CD4-positive, alpha-beta T cell treated with Interleukin-6 for 4 hours (primary cell): ENCODE measurements around the gene ERICH4.
"Not testable (repeated sequence)": the region's sequence is repeated elsewhere in the genome, so short reads cannot be mapped to it uniquely, and the experiment has no call there.

Source experiments
- DNase-seq: peaks from one replicate; pipeline ENCODE4 v3.0.0-alpha.2; 2020; ENCODE audit warnings: mixed read lengths

Gene ERICH4

DNA sequence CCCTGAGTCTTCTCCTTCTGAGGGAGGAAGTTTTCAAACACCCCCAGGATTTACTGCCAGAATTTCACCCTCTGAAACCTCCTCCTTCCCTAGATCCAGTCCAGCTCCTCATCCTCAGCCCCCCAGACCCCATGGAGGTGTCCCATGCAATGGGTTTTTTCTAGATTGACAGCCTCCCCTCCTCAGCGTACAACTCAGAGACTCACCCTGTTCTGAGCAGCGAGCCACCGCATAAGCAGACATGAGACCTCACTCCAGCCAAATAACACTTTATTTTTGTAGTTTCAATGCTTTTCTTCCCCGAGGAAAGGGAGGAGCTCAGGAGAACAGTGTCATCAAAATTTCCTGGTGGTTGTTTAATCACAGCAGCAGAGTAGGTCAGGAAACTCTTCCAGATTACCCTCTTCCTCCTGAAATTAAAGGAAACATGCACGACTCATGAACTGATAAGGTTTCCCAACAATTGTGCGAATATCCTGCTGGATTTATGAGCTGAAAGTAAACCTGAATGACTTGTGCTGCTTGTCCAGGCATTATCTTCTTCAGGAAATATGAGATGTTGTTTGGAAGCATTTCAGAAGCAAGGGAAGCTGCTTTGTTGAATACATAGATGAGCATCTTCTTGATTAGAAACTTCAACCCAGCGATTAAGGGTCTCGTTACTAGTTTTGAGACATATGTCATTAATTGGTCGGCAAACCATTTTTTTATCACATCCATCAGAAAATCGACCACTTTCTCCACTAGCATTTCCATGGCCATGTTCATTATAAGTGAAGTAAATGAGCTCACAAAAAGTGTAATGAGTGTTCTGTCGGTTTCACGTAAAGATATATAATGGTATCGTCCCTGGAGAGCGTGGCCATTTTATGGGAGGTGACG, 36.2 kb downstream of the ERICH4 start:
- DNase-seq: no peak

DNA sequence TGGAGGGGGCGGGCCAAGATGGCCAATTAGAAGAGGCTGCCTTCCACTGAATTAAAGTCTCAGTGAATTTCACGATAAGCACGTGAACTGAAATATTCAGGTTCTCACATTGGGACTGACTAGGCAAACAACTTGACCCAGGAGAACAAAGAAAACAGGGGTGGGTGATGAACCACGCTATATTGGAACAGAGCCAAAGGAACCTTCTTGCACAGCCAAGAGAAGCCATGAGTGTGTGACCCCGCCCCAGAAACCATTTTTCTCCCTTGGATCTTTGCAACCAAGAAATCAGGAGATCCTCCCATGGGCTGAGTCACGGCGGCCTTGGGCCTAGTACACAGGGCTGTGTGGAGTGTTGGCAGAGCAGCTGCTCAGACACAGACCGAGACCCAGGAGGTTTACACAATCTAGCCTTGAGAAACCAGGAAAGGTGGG, 36.8 kb downstream of the ERICH4 start:
- DNase-seq: no peak

DNA sequence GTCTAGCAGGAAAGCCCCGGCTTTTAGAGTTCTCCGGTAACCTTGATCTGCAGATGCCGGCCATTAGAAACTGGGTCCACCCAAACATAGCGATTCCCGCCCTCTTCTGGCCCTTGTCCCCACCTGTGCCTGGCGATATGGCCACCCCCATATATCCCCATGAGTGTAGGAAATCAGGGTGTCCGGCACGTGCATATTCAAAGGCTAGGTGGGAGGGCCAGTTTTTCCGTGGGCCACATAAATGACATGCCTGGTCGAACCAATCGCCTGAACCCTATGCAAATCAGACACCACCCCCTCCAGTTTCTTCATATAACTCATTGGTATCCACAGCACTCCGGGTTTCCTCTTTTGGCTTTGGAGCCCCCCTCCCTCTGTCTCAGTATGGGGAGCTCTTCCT, 37.4 kb downstream of the ERICH4 start:
- no peak for DNase-seq

DNA sequence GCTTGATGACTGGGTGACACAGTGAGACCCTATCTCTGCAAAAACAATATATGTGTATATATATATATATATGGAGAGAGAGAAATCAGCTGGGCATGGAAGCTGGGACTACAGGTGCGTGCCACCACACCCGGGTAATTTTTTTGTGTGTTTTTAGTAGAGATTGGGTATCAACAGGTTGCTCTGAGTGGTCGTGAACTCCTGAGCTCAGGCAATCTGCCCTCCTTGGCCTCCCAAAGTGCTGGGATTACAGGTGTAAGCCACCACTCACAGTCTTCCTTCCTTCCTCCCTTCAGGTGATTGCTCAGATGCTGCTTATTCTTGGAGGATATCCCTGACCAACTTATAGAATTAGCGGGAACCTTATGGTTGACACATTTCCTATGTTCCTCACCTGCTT, 41.9 kb downstream of the ERICH4 start:
- no peak for DNase-seq

DNA sequence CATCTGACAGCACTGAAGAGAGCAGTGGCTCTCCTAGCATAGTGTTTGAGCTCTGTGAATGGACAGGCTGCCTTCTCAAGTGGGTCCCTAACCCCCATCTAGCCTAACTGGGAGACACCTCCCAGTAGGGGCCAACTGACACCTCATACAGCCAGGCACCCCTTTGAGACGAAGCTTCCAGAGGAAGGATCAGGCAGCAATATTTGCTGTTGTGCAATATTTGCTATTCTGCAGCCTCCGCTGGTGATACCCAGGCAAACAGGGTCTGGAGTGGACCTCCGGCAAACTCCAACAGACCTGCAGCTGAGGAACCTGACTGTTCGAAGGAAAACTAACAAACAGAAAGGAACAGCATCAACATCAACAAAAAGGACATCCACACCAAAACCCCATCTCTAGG, 44.0 kb downstream of the ERICH4 start:
- not testable (repeated sequence) for DNase-seq

DNA sequence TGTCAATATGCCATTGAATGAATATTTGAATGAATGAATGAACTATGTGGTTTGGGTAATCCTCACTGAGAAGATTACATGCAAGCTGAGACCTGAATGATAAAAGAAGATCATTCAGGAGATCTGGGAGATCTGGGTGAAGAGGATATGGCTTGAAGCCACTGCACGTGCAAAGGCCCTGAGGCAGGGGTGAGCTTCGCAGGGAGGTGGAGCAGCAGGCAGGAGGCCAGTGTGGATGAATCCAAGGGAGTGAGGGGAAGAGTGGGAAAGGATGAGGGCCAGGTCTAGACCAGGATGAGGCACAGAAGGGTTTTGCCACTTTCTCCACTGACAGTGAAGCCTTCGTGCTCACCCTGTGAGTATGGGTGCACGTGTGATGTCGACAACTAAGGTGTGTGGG, 49.9 kb downstream of the ERICH4 start:
- no peak for DNase-seq
